GM13977 (cell line): ENCODE data around the gene ZSCAN2.
"Not testable (repeated sequence)": the region's sequence is repeated elsewhere in the genome, so short reads cannot be mapped to it uniquely, and the experiment has no call there.

Experiments
- DNase-seq: peaks from one replicate; pipeline ENCODE4 v3.0.0; 2012; ENCODE audit warnings: low spot score
- CTCF ChIP-seq: IDR thresholded peaks from 2 replicates; pipeline ENCODE4 v1.5.1; 2012; ENCODE audit warnings: mild to moderate bottlenecking, control low read depth; ENCODE audit not compliant: insufficient read depth; ENCODE audit errors: extremely low read depth, missing control alignments
- in situ Hi-C: fragments of 300-500 bp; cut with MboI; formaldehyde crosslinking; loops from one replicate; pipeline ENCODE4 v1.12.0; 2022; ENCODE audit warnings: low sequenced_read_pairs, low pct_unique_long_range_greater_than_20kb, mixed read lengths, inconsistent platforms; ENCODE audit not compliant: unreplicated experiment

The ZSCAN2 gene

GRCh38 chr15:84582583-84583157, 18.1 kb upstream of the ZSCAN2 start:
- no peak for DNase-seq
- in situ Hi-C loops = no loop called here
- no peak for TF ChIP-seq CTCF

DNA sequence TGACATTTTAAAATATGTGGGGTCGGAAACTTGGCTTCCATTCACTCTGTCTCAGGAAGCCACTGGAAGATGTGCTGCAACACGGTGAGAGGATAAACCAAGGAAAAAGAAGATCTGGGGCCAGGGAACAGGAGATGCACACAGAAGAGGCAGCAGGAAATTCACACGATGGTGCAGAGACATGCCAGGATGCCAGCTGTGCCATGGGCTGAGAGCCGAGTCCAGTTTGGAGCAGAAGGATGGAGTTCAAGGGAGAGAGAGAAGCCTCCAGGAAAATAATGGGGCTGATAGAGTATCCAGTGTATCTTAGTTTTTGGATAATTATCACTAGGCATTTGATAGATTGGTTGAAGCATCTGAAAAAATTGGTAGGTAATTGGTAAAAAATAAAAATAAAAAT, 16.9 kb upstream of the ZSCAN2 start:
- in situ Hi-C loops, DNase-seq: not testable (repeated sequence)

GRCh38 chr15:84586696-84587095, 14.1 kb upstream of the ZSCAN2 start:
- TF ChIP-seq CTCF = no peak
- no peak for DNase-seq
- in situ Hi-C loops = no loop called here

- DNase-seq = peak; percentile 87
- in situ Hi-C loops = no loop called here
- peak; percentile 75 for TF ChIP-seq CTCF
Measured at GRCh38 chr15:84588053-84588874, 12.5 kb upstream of the ZSCAN2 start.

DNA sequence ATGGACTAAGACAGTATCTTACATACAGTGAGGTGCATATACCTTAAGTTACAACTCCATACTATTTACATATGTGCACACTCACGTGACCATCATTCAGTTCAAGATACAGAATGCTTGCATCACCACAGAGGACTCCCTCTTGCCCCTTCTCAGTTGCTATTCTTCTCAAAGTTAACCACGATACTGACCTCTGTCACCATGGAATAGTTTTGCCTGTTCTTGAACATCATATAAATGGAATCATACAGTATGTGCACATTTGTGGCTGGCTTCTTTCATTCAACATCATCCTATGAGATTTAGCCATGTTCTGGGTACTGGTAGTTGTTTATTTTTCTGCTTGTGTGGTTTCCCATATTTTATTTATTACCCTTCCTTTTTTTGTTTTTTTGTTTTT, 10.4 kb upstream of the ZSCAN2 start:
- in situ Hi-C loops = loop anchor here (5.0 kb wide), 1 partner anchor 337 kb away; no protein-coding TSS in a partner anchor
- TF ChIP-seq CTCF = no peak
- no peak for DNase-seq

GRCh38 chr15:84591815-84592214, 9.0 kb upstream of the ZSCAN2 start:
- TF ChIP-seq CTCF = no peak
- in situ Hi-C loops = loop anchor here (5.0 kb wide), 1 partner anchor 335 kb away; no protein-coding TSS in a partner anchor
- DNase-seq = no peak
